Measurements from ENCODE around the gene DIPK1B.

Gene DIPK1B

GRCh38 chr9:136713550-136713949, 1.2 kb downstream of the DIPK1B start (continued):
- no peak for TF ChIP-seq ZNF629 (tag by site-specific recombination; IDR thresholded peaks at IDR 0.05)
- no peak; the same call in 1 of the 2 replicates for TF ChIP-seq ZFP69B (tag by site-specific recombination; IDR thresholded peaks at IDR 0.05)
- TF ChIP-seq ZNF658 (tag by site-specific recombination; IDR thresholded peaks at IDR 0.05): no peak
- no peak for TF ChIP-seq ZNF112 (tag by site-specific recombination; IDR thresholded peaks at IDR 0.05)
- no peak for TF ChIP-seq ZNF777 (tag by site-specific recombination; IDR thresholded peaks at IDR 0.05; ENCODE audit: borderline replicate concordance)
- TF ChIP-seq EGR2 (tag by site-specific recombination; IDR thresholded peaks at IDR 0.05; ENCODE audit: low read depth): no peak
- TF ChIP-seq GLIS2 (tag by site-specific recombination; IDR thresholded peaks at IDR 0.05): peak; percentile 78
- no peak; the same call in 1 of the 2 replicates for TF ChIP-seq ZBTB17 (tag by site-specific recombination; IDR thresholded peaks at IDR 0.05)
- no peak for TF ChIP-seq TRIM28 (IDR thresholded peaks at IDR 0.05; ENCODE audit: borderline replicate concordance, low read length)
- no peak for TF ChIP-seq ZNF248 (tag by site-specific recombination; IDR thresholded peaks at IDR 0.05)
- no peak for TF ChIP-seq ZSCAN16 (tag by site-specific recombination; IDR thresholded peaks at IDR 0.05)
- TF ChIP-seq ZNF24 (tag by site-specific recombination; IDR thresholded peaks at IDR 0.05): no peak
- no peak; the same call in 1 of the 2 replicates for TF ChIP-seq ZBTB8A (tag by site-specific recombination; IDR thresholded peaks at IDR 0.05)
- TF ChIP-seq KLF8 (tag by site-specific recombination; IDR thresholded peaks at IDR 0.05): no peak
- TF ChIP-seq GLIS1 (tag by site-specific recombination; IDR thresholded peaks at IDR 0.05): peak; percentile 65
- no peak for TF ChIP-seq ZNF555 (tag by site-specific recombination; conservative IDR thresholded peaks at IDR 0.05)
- no peak for TF ChIP-seq ZNF423 (tag by site-specific recombination; IDR thresholded peaks at IDR 0.05)
- no peak for TF ChIP-seq SCRT2 (tag by site-specific recombination; IDR thresholded peaks at IDR 0.05)
- TF ChIP-seq ZNF133 (tag by site-specific recombination; IDR thresholded peaks at IDR 0.05): no peak
- TF ChIP-seq SP2 (tag by site-specific recombination; IDR thresholded peaks at IDR 0.05): no peak
- no peak for TF ChIP-seq ZNF654 (tag by site-specific recombination; IDR thresholded peaks at IDR 0.05; ENCODE audit: low read depth)
- TF ChIP-seq ZIC2 (tag by site-specific recombination; IDR thresholded peaks at IDR 0.05): peak; percentile 51; the same call in 1 of the 2 replicates
- no peak for TF ChIP-seq MZF1 (tag by site-specific recombination; IDR thresholded peaks at IDR 0.05; ENCODE audit: borderline replicate concordance)
- no peak for TF ChIP-seq ZNF514 (tag by site-specific recombination; IDR thresholded peaks at IDR 0.05)
- no peak for TF ChIP-seq ZNF747 (tag by site-specific recombination; IDR thresholded peaks at IDR 0.05)
- TF ChIP-seq PRDM1 (tag by site-specific recombination; IDR thresholded peaks at IDR 0.05): no peak
- no peak for TF ChIP-seq ZNF521 (tag by site-specific recombination; IDR thresholded peaks at IDR 0.05)
- 0 out of 2 replicates have a peak, but pooled peaks have one; percentile 16 for TF ChIP-seq KLF17 (tag by site-specific recombination; IDR thresholded peaks at IDR 0.05)
- TF ChIP-seq ZNF157 (tag by site-specific recombination; IDR thresholded peaks at IDR 0.05): no peak
- TF ChIP-seq ZNF510 (tag by site-specific recombination; IDR thresholded peaks at IDR 0.05; ENCODE audit: insufficient replicate concordance): no peak
- TF ChIP-seq MEIS1 (CRISPR knock-in tag; IDR thresholded peaks at IDR 0.05; ENCODE audit: borderline replicate concordance): no peak
- peak; percentile 87 for TF ChIP-seq KLF1 (tag by site-specific recombination; IDR thresholded peaks at IDR 0.05)
- TF ChIP-seq ZNF518A (tag by site-specific recombination; conservative IDR thresholded peaks at IDR 0.05; ENCODE audit: low read depth): no peak
- TF ChIP-seq ZNF677 (tag by site-specific recombination; IDR thresholded peaks at IDR 0.05): no peak
- TF ChIP-seq REPIN1 (tag by site-specific recombination; IDR thresholded peaks at IDR 0.05; ENCODE audit: low read depth): no peak
- TF ChIP-seq ZNF639 (tag by site-specific recombination; IDR thresholded peaks at IDR 0.05): no peak
- TF ChIP-seq ZNF335 (tag by site-specific recombination; conservative IDR thresholded peaks at IDR 0.05): 0 out of 2 replicates have a peak, but pooled peaks have one; percentile 17
- no peak for TF ChIP-seq KLF10 (tag by site-specific recombination; IDR thresholded peaks at IDR 0.05)

Data from HEK293 (cell line).